Gastrocnemius medialis (tissue), 4 donors: ENCODE measurements around the gene UBE3A. TPM values are rescaled to one million over a fixed set of nuclear protein-coding genes. Genes with fewer than 3 reads are reported as not detected.
A peak's percentile ranks its signal among the peaks of the same experiment; 100 is the strongest.

ENCODE experiments used
- ATAC-seq, 2 donors: fragments of 150-250 bp; one replicate each; pipeline ENCODE4 v1.9.1; 2016
- DNase-seq, 2 donors: peaks; one replicate each; pipeline ENCODE4 v3.0.0-alpha.2; 2019
- H3K27ac ChIP-seq, 4 donors: fragments of 200-600 bp; sonication (generic); 1 replicate in 1 of 4; 2 replicates in 3 of 4; pipeline ENCODE4 v1.5.1; 2016 to 2018; ENCODE audit warnings: mild to moderate bottlenecking in 2 of 4, moderate library complexity in 1 of 4
- H3K27me3 ChIP-seq, 3 donors: fragments of 200-600 bp; sonication (generic) in 2 of 3; 1 replicate in 1 of 3; 2 replicates in 2 of 3; pipeline versions ENCODE4 v1.5.1 to v1.6.0; 2016 to 2019; ENCODE audit warnings: mild to moderate bottlenecking in 1 of 3, moderate library complexity in 1 of 3
- H3K36me3 ChIP-seq, 2 donors: fragments of 200-600 bp; sonication (generic) in 1 of 2; one replicate each; pipeline ENCODE4 v1.5.1; 2017 to 2018
- H3K4me1 ChIP-seq, 2 donors: fragments of 200-600 bp; sonication (generic) in 1 of 2; one replicate each; pipeline ENCODE4 v1.5.1; 2016 to 2017; ENCODE audit warnings: mild to moderate bottlenecking in 2 of 2
- H3K4me3 ChIP-seq, 4 donors: fragments of 200-600 bp; sonication (generic) in 3 of 4; 1 replicate in 1 of 4; 2 replicates in 3 of 4; pipeline ENCODE4 v1.5.1; 2016 to 2019; ENCODE audit warnings: mild to moderate bottlenecking in 2 of 4
- H3K9me3 ChIP-seq, 3 donors: fragments of 200-600 bp; sonication (generic) in 2 of 3; 1 replicate in 1 of 3; 2 replicates in 2 of 3; pipeline ENCODE4 v1.5.1; 2016 to 2019
- POLR2A ChIP-seq, 2 donors: fragments of 450-650 bp; IDR thresholded peaks; one replicate each; pipeline ENCODE4 v1.6.1; 2017; ENCODE audit warnings: antibody characterized with exemption in 2 of 2, mild to moderate bottlenecking in 2 of 2, moderate library complexity in 2 of 2
- in situ Hi-C, 4 donors: fragments of 200-750 bp; cut with MboI; loops; one replicate each; pipeline versions ENCODE4 v1.15.0 to v1.8.0; 2017; ENCODE audit warnings: low sequenced_read_pairs in 4 of 4
- intact Hi-C: fragments of 100-400 bp; cut with DNase I; formaldehyde crosslinking; loops from one replicate; pipeline ENCODE4 v1.15.1; 2023; ENCODE audit warnings: low total_unique reads
- total RNA-seq, 4 donors: library from RNA; depleted of rRNA; stranded (reverse); fragments of >200 nt; gene quantifications; one replicate each; pipeline versions ENCODE4 v1.1.0 to v1.2.3, GENCODE V29; 2016
- TF ChIP-seq, protein P1 (sequence below), 5 experiments: fragments of 450-650 bp in 3 of 5; fragments of 200-600 bp in 2 of 5; sonication (generic) in 2 of 5; IDR thresholded peaks in 4 of 5; conservative IDR thresholded peaks in 1 of 5; 1 replicate in 4 of 5; 2 replicates in 1 of 5; pipeline ENCODE4 v1.5.1; 2016 to 2019; ENCODE audit warnings: antibody characterized with exemption in 5 of 5, mild to moderate bottlenecking in 3 of 5, moderate library complexity in 3 of 5

Gene UBE3A
- total RNA-seq, 4 donors from 2014 or later, result 107 to 154 (median 130) TPM

DNA sequence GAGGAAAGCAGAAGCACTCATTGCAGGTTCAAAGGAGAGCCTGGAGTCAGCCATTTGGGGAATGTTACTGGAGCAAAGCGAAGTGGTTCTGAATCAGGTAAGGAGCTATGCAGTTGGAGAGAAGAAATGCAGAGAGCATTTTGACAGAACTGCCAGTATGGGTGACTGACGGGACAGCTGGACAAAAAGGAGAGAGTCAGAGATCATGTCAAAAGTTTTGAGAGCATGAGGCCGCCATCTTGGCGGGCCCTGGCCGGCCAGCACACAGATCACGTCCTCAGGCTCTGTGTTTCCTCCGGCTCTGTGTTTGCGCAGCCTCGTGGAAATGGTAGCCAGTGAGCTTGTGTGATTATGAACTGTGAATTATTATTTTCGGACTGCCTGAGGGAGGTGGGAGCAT, 29.8 kb upstream of the UBE3A start:
- H3K27ac ChIP-seq, result peak overlapping the region in 1 of 4 donors; percentile 16

GRCh38 chr15:25465835-25466234, 27.0 kb upstream of the UBE3A start:
- no peak for ATAC-seq
- H3K9me3 ChIP-seq, result no peaks in the 10 kb centered on the region
- peaks cover 8 to 14% of the 10 kb centered on the region in 2 donors for H3K4me1 ChIP-seq

More for the DNA sequence above, 29.8 kb upstream of the UBE3A start:
- ATAC-seq, result peak in 1 of 2 donors; percentile 51
- in situ Hi-C loops (loop anchor here in 2 of 4 donors (25.0 kb wide), 2 partner anchors 331 to 481 kb away; no protein-coding TSS in a partner anchor), intact Hi-C loops (no loop called here)
- DNase-seq, result no peak
- TF ChIP-seq, protein P1, sequence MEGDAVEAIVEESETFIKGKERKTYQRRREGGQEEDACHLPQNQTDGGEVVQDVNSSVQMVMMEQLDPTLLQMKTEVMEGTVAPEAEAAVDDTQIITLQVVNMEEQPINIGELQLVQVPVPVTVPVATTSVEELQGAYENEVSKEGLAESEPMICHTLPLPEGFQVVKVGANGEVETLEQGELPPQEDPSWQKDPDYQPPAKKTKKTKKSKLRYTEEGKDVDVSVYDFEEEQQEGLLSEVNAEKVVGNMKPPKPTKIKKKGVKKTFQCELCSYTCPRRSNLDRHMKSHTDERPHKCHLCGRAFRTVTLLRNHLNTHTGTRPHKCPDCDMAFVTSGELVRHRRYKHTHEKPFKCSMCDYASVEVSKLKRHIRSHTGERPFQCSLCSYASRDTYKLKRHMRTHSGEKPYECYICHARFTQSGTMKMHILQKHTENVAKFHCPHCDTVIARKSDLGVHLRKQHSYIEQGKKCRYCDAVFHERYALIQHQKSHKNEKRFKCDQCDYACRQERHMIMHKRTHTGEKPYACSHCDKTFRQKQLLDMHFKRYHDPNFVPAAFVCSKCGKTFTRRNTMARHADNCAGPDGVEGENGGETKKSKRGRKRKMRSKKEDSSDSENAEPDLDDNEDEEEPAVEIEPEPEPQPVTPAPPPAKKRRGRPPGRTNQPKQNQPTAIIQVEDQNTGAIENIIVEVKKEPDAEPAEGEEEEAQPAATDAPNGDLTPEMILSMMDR (IDR thresholded peaks at IDR 0.05 in 4 of 5, conservative IDR thresholded peaks at IDR 0.05 in 1 of 5), result no peak
- no peak for TF ChIP-seq POLR2A (IDR thresholded peaks at IDR 0.05)
- H3K27me3 ChIP-seq, result no peaks in the 10 kb centered on the region
- H3K4me3 ChIP-seq, result no peak overlapping the region
- H3K36me3 ChIP-seq, result no peaks in the 10 kb centered on the region
- no peaks in the 10 kb centered on the region for H3K9me3 ChIP-seq
- peaks cover 8 to 14% of the 10 kb centered on the region in 2 donors for H3K4me1 ChIP-seq

GRCh38 chr15:25464784-25465183, 26.0 kb upstream of the UBE3A start:
- no peaks in the 10 kb centered on the region for H3K9me3 ChIP-seq
- no peak for TF ChIP-seq POLR2A (IDR thresholded peaks at IDR 0.05)
- TF ChIP-seq, protein P1 (IDR thresholded peaks at IDR 0.05 in 4 of 5, conservative IDR thresholded peaks at IDR 0.05 in 1 of 5), result no peak
- no peak overlapping the region for H3K27ac ChIP-seq
- H3K4me1 ChIP-seq, result peaks cover 8 to 13% of the 10 kb centered on the region in 2 donors
- in situ Hi-C loops (loop anchor here in 2 of 4 donors (25.0 kb wide), 2 partner anchors 327 to 477 kb away; no protein-coding TSS in a partner anchor), intact Hi-C loops (no loop called here)
- H3K4me3 ChIP-seq, result no peak overlapping the region
- H3K36me3 ChIP-seq, result no peaks in the 10 kb centered on the region
- ATAC-seq, result no peak
- DNase-seq, result no peak
- no peaks in the 10 kb centered on the region for H3K27me3 ChIP-seq

More at GRCh38 chr15:25465835-25466234, 27.0 kb upstream of the UBE3A start:
- intact Hi-C loops (no loop called here), in situ Hi-C loops (loop anchor here in 2 of 4 donors (25.0 kb wide), 2 partner anchors 329 to 479 kb away; no protein-coding TSS in a partner anchor)
- no peaks in the 10 kb centered on the region for H3K27me3 ChIP-seq
- H3K4me3 ChIP-seq, result no peak overlapping the region
- no peak for DNase-seq
- H3K27ac ChIP-seq, result no peak overlapping the region
- no peaks in the 10 kb centered on the region for H3K36me3 ChIP-seq
- TF ChIP-seq, protein P1 (IDR thresholded peaks at IDR 0.05 in 4 of 5, conservative IDR thresholded peaks at IDR 0.05 in 1 of 5), result no peak
- TF ChIP-seq POLR2A (IDR thresholded peaks at IDR 0.05), result no peak

DNA sequence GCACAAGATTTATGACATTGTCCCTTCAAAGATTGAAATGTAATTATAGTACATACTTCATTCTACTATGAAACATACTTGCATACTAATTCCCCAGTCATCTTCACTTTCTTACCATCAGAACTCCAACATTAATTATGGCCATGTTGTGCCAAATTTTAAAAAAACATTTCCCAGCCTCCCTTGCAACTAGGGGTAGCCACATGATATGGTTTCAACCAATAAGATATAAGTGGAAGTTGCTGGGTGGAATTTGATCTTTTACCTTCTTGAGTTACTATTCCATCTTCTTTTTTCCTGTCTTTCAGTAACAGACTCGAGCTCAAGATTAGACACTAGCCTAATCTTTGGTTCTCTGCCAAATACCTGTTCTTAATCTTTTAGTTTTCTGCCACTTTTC, 25.6 kb upstream of the UBE3A start:
- Histone ChIP-seq H3K36me3 (no peaks in the 10 kb centered on the region), H3K27ac (no peak overlapping the region), H3K9me3 (no peaks in the 10 kb centered on the region), H3K27me3 (no peaks in the 10 kb centered on the region), H3K4me1 (peaks cover 5 to 9% of the 10 kb centered on the region in 2 donors), H3K4me3 (no peak overlapping the region)
- no peak for ATAC-seq
- DNase-seq, result no peak
- in situ Hi-C loops, result loop anchor here in 2 of 4 donors (25.0 kb wide), 2 partner anchors 327 to 477 kb away; no protein-coding TSS in a partner anchor
- TF ChIP-seq, protein P1 (IDR thresholded peaks at IDR 0.05 in 4 of 5, conservative IDR thresholded peaks at IDR 0.05 in 1 of 5), result no peak
- intact Hi-C loops, result no loop called here
